Loucy (cell line): ENCODE data around the gene DENND2A.

Experiments used
- H2AFZ ChIP-seq: fragments of 200-600 bp; sonication (generic); 2 replicates; pipeline ENCODE4 v1.6.0; 2016; ENCODE audit warnings: antibody characterized with exemption, mild to moderate bottlenecking, low read length, moderate library complexity
- H3F3A ChIP-seq: fragments of 200-600 bp; 2 replicates; pipeline ENCODE4 v1.6.0; 2016; ENCODE audit warnings: antibody characterized with exemption, low read depth, mild to moderate bottlenecking
- H3K27me3 ChIP-seq: fragments of 200-600 bp; sonication (generic); 2 replicates; pipeline ENCODE4 v1.6.1; 2014; ENCODE audit warnings: low read length, mild to moderate bottlenecking; ENCODE audit not compliant: insufficient read depth, poor library complexity, severe bottlenecking
- H3K36me3 ChIP-seq: fragments of 200-600 bp; sonication (generic); 2 replicates; pipeline ENCODE4 v1.6.1; 2016; ENCODE audit warnings: low read length; ENCODE audit not compliant: insufficient read depth
- H3K4me1 ChIP-seq: fragments of 200-600 bp; sonication (generic); 2 replicates; pipeline ENCODE4 v1.5.1; 2014; ENCODE audit warnings: low read length, mild to moderate bottlenecking; ENCODE audit not compliant: insufficient read depth, poor library complexity, severe bottlenecking
- H3K4me2 ChIP-seq: fragments of 200-600 bp; sonication (generic); 2 replicates; pipeline ENCODE4 v1.6.0; 2014; ENCODE audit warnings: antibody characterized with exemption, low read length, low read depth, mild to moderate bottlenecking; ENCODE audit not compliant: poor library complexity, severe bottlenecking
- H3K4me3 ChIP-seq: fragments of 200-600 bp; sonication (generic); 2 replicates; pipeline ENCODE4 v1.5.1; 2014; ENCODE audit warnings: low read length, mild to moderate bottlenecking, mixed read lengths; ENCODE audit not compliant: poor library complexity, severe bottlenecking
- H3K79me2 ChIP-seq: fragments of 200-600 bp; sonication (generic); 2 replicates; pipeline ENCODE4 v1.6.1; 2014; ENCODE audit warnings: low read length; ENCODE audit not compliant: insufficient read depth
- H3K9ac ChIP-seq: fragments of 200-600 bp; sonication (generic); 2 replicates; pipeline ENCODE4 v1.6.0; 2014; ENCODE audit warnings: mild to moderate bottlenecking, low read depth, low read length, moderate library complexity; ENCODE audit not compliant: poor library complexity, severe bottlenecking
- H3K9me2 ChIP-seq: fragments of 200-600 bp; sonication (generic); replicated peaks from 2 replicates; pipeline ENCODE4 v1.6.1; 2016; ENCODE audit warnings: low read depth, low read length, mixed read lengths
- H3K9me3 ChIP-seq: fragments of 200-600 bp; sonication (generic); 2 replicates; pipeline ENCODE4 v1.6.1; 2014; ENCODE audit warnings: mild to moderate bottlenecking, antibody characterized with exemption, low read length, low read depth; ENCODE audit not compliant: insufficient read depth
- H4K20me1 ChIP-seq: fragments of 200-600 bp; sonication (generic); 2 replicates; pipeline ENCODE4 v1.6.0; 2014; ENCODE audit warnings: antibody characterized with exemption, low read length, mild to moderate bottlenecking; ENCODE audit not compliant: insufficient read depth, poor library complexity, severe bottlenecking
- CTCF ChIP-seq: fragments of 200-600 bp; sonication (generic); conservative IDR thresholded peaks from 2 replicates; pipeline ENCODE4 v1.5.1; 2014; ENCODE audit warnings: mild to moderate bottlenecking, antibody characterized with exemption, low read length
- EZH2phosphoT487 ChIP-seq: fragments of 200-600 bp; IDR thresholded peaks from 2 replicates; pipeline ENCODE4 v1.6.1; 2018; ENCODE audit warnings: antibody characterized with exemption, mild to moderate bottlenecking, moderate library complexity, borderline replicate concordance

The DENND2A gene

GRCh38 chr7:140526214-140526613 lies 114.4 kb downstream of the DENND2A start:
- H3K4me3 ChIP-seq = no peak overlapping the region
- H3F3A ChIP-seq = no peaks in the 10 kb centered on the region
- H4K20me1 ChIP-seq = no peaks in the 10 kb centered on the region
- no peaks in the 10 kb centered on the region for H3K36me3 ChIP-seq
- no peak for TF ChIP-seq CTCF
- no peak overlapping the region for H3K9ac ChIP-seq
- no peaks in the 10 kb centered on the region for H3K27me3 ChIP-seq
- H3K4me2 ChIP-seq = peak overlapping the region; percentile 29
- H3K4me1 ChIP-seq = peaks cover 7% of the 10 kb centered on the region
- no peaks in the 10 kb centered on the region for H3K9me2 ChIP-seq
- H3K9me3 ChIP-seq = no peaks in the 10 kb centered on the region
- no peaks in the 10 kb centered on the region for H3K79me2 ChIP-seq
- no peak overlapping the region for H2AFZ ChIP-seq

- Histone ChIP-seq H3K79me2 (no peaks in the 10 kb centered on the region), H4K20me1 (no peaks in the 10 kb centered on the region), H3K36me3 (no peaks in the 10 kb centered on the region), H3K4me1 (peaks cover 7% of the 10 kb centered on the region), H3K4me2 (peak overlapping the region; percentile 29), H3K9me3 (no peaks in the 10 kb centered on the region), H3F3A (no peaks in the 10 kb centered on the region), H2AFZ (no peak overlapping the region), H3K9ac (no peak overlapping the region), H3K9me2 (no peaks in the 10 kb centered on the region), H3K4me3 (no peak overlapping the region), H3K27me3 (no peaks in the 10 kb centered on the region)
- no peak for TF ChIP-seq EZH2phosphoT487
- no peak for TF ChIP-seq CTCF
Observed at GRCh38 chr7:140525743-140526142, 114.9 kb downstream of the DENND2A start.

- Histone ChIP-seq H3K79me2 (no peaks in the 10 kb centered on the region), H3K4me3 (no peak overlapping the region), H3K4me2 (no peak overlapping the region), H3K9me2 (no peaks in the 10 kb centered on the region), H3K36me3 (no peaks in the 10 kb centered on the region), H2AFZ (no peak overlapping the region), H3K9me3 (no peaks in the 10 kb centered on the region), H3K27me3 (no peaks in the 10 kb centered on the region), H4K20me1 (no peaks in the 10 kb centered on the region), H3F3A (no peaks in the 10 kb centered on the region), H3K9ac (no peak overlapping the region), H3K4me1 (peaks cover 7% of the 10 kb centered on the region)
- TF ChIP-seq EZH2phosphoT487 (no peak), CTCF (no peak)
Observed at GRCh38 chr7:140521421-140521820, 119.2 kb downstream of the DENND2A start.
